ENCODE data around the gene PROK2. TPM values are rescaled to one million over a fixed set of nuclear protein-coding genes. Genes with fewer than 3 reads are reported as not detected.

The PROK2 gene
- total RNA-seq, 1 experiment from 2014 or later: 1.4 TPM

- no peak overlapping the region for H3K27ac Mint-ChIP-seq
- H3K9me3 ChIP-seq (ENCODE audit: control insufficient read depth, low read depth, low read length): no peaks in the 10 kb centered on the region
- H2BK20ac ChIP-seq (ENCODE audit: low read depth, low read length, poor library complexity, severe bottlenecking): no peak overlapping the region
- no peak overlapping the region for H3K23ac ChIP-seq (ENCODE audit: insufficient read length, low read depth, low read length)
- peaks cover 4% of the 10 kb centered on the region; the same call in 1 of the 2 replicates for H3K4me1 ChIP-seq (ENCODE audit: insufficient read depth, low read length)
- no peak overlapping the region for H3K9ac ChIP-seq (ENCODE audit: extremely low read depth, insufficient read length, low read length)
- no peaks in the 10 kb centered on the region; a peak in 2 of 7 replicates for H3K36me3 Mint-ChIP-seq (ENCODE audit: insufficient read depth in 1 of 3, low read depth in 3 of 3)
- H3K79me2 ChIP-seq (ENCODE audit: insufficient read depth, low read length): no peaks in the 10 kb centered on the region
- H3K56ac ChIP-seq (ENCODE audit: insufficient read length, low read depth, low read length): no peak overlapping the region
- no peak overlapping the region for H2BK5ac ChIP-seq (ENCODE audit: insufficient read length, low read length)
- H3K4me3 Mint-ChIP-seq: no peak overlapping the region
- H2AFZ ChIP-seq (ENCODE audit: low read length): no peak overlapping the region
- H3K27me3 ChIP-seq (ENCODE audit: insufficient read depth, low read length): no peaks in the 10 kb centered on the region
- no peak overlapping the region for H3K18ac ChIP-seq (ENCODE audit: insufficient read length, low read depth, low read length)
- no peak overlapping the region for H3K27ac ChIP-seq (ENCODE audit: insufficient read length, low read depth, low read length)
- peaks cover 0 to 2% of the 10 kb centered on the region in 2 experiments; a peak in 1 of 5 replicates for H3K9me3 Mint-ChIP-seq
- H3K27me3 Mint-ChIP-seq (ENCODE audit: low read depth): no peaks in the 10 kb centered on the region
- no peak overlapping the region for H4K5ac ChIP-seq (ENCODE audit: insufficient read length, low read depth, low read length)
- H4K91ac ChIP-seq (ENCODE audit: insufficient read length, low read depth, low read length): no peak overlapping the region
- H2BK120ac ChIP-seq (ENCODE audit: low read depth, low read length, poor library complexity, severe bottlenecking): no peak overlapping the region
- no peaks in the 10 kb centered on the region for H4K20me1 ChIP-seq (ENCODE audit: control insufficient read depth, insufficient read depth, insufficient read length)
- WGBS (ENCODE audit: extremely low coverage, insufficient read length, low lambda C conversion rate): no CpG with 5 or more reads among the region's 1 CpG
- H3K79me1 ChIP-seq (ENCODE audit: insufficient read depth, low read depth, low read length, poor library complexity, severe bottlenecking): no peaks in the 10 kb centered on the region
- H3K4ac ChIP-seq (ENCODE audit: low read depth, low read length): no peak overlapping the region
- no peak overlapping the region for H4K8ac ChIP-seq (replicated peaks; ENCODE audit: insufficient read length, low read depth, low read length)
- no peak overlapping the region for H2AK5ac ChIP-seq (ENCODE audit: insufficient read length, low read length)
- no peaks in the 10 kb centered on the region for H3K23me2 ChIP-seq (ENCODE audit: insufficient read length, low read depth, low read length, poor library complexity, severe bottlenecking)
- no peak overlapping the region for H3T11ph ChIP-seq (ENCODE audit: low read length)
- peaks cover 15 to 16% of the 10 kb centered on the region in 2 experiments for H3K4me1 Mint-ChIP-seq
- no peak overlapping the region for H2BK12ac ChIP-seq (ENCODE audit: insufficient read length, low read depth, low read length)
- H3K14ac ChIP-seq (ENCODE audit: insufficient read depth, low read length): no peak overlapping the region
- TF ChIP-seq CTCF (conservative IDR thresholded peaks at IDR 0.05): no peak
- no peak overlapping the region for H2BK15ac ChIP-seq (ENCODE audit: low read depth, low read length)
- no peak overlapping the region for H3K4me2 ChIP-seq (ENCODE audit: insufficient read depth, insufficient read length, low read length)
- DNase-seq: no peak
Measured at GRCh38 chr3:71734881-71735280, 50.1 kb downstream of the PROK2 start.

Data from H9 (cell line).